Fibroblast of pulmonary artery (primary cell): ENCODE measurements around the gene CCDC174.
A peak's percentile ranks its signal among the peaks of the same experiment; 100 is the strongest.

Experiments
- DNase-seq: peaks from one replicate; pipeline ENCODE4 v3.0.0-alpha.2; 2010; ENCODE audit warnings: low read depth
- H3K4me3 ChIP-seq: replicated peaks from 2 replicates; pipeline ENCODE4 v1.5.1; 2011; ENCODE audit warnings: low read depth, mild to moderate bottlenecking, control low read depth, low read length, moderate library complexity
- CTCF ChIP-seq: IDR thresholded peaks from 2 replicates; pipeline ENCODE4 v1.5.1; 2011; ENCODE audit warnings: mild to moderate bottlenecking, control low read depth, low read length, inconsistent platforms; ENCODE audit errors: missing control alignments

The CCDC174 gene

GRCh38 chr3:14719006-14719405 is 67.4 kb downstream of the CCDC174 start:
- H3K4me3 ChIP-seq, result no peak overlapping the region
- no peak for TF ChIP-seq CTCF
- peak; percentile 28 for DNase-seq

- H3K4me3 ChIP-seq, result no peak overlapping the region
- TF ChIP-seq CTCF, result no peak
- DNase-seq, result no peak
Measured at GRCh38 chr3:14721126-14721864, 69.7 kb downstream of the CCDC174 start.
